Left ventricle myocardium superior (tissue), 1 donor: ENCODE data around the gene SIMC1. TPM values are rescaled to one million over a fixed set of nuclear protein-coding genes. Genes with fewer than 3 reads are reported as not detected.
"Not testable (repeated sequence)": the region's sequence is repeated elsewhere in the genome, so short reads cannot be mapped to it uniquely, and the experiment has no call there.

Experiments
- ATAC-seq: fragments of 200-7000 bp; cut with Tn5 transposase; one replicate; pipeline ENCODE4 v1.9.1; 2020; ENCODE audit warnings: mild to moderate bottlenecking, moderate library complexity
- DNase-seq: peaks from one replicate; pipeline ENCODE4 v3.0.0-alpha.2; 2020
- intact Hi-C: fragments of 100-400 bp; cut with micrococcal nuclease; formaldehyde crosslinking; loops from one replicate; pipeline ENCODE4 v1.11.0; 2022
- total RNA-seq: library from RNA; stranded (reverse); fragmentation: NEBNext Ultra II Directional; extraction: Animal tissue kit (Norgen Biotek cat#: 25700); gene quantifications from one replicate; pipeline ENCODE4 v1.2.1, GENCODE V29; 2021
- donor health status: DM: no; HTN: yes; CAD: no; lungs with severe emphysema.

The SIMC1 gene
- total RNA-seq, 1 donor from 2014 or later, result 6.1 TPM

- DNase-seq, intact Hi-C loops, ATAC-seq: not testable (repeated sequence)
Measured at GRCh38 chr5:176257871-176258505, 19.8 kb downstream of the SIMC1 start.

GRCh38 chr5:176260682-176261081 is 22.5 kb downstream of the SIMC1 start:
- ATAC-seq, intact Hi-C loops, DNase-seq: not testable (repeated sequence)

GRCh38 chr5:176266448-176266847 is 28.2 kb downstream of the SIMC1 start:
- ATAC-seq, intact Hi-C loops, DNase-seq: not testable (repeated sequence)

- DNase-seq, intact Hi-C loops, ATAC-seq: not testable (repeated sequence)
Measured at GRCh38 chr5:176289018-176289417, 50.8 kb downstream of the SIMC1 start.

- ATAC-seq, DNase-seq, intact Hi-C loops: not testable (repeated sequence)
Measured at GRCh38 chr5:176290057-176290840, 52.0 kb downstream of the SIMC1 start.

GRCh38 chr5:176305356-176305755 is 67.1 kb downstream of the SIMC1 start:
- intact Hi-C loops, ATAC-seq, DNase-seq: not testable (repeated sequence)

GRCh38 chr5:176317534-176318374 is 79.5 kb downstream of the SIMC1 start:
- DNase-seq (no peak), ATAC-seq (no peak)

GRCh38 chr5:176319827-176320554 is 81.8 kb downstream of the SIMC1 start:
- ATAC-seq (no peak), DNase-seq (no peak)
- intact Hi-C loops, result no loop called here

More at GRCh38 chr5:176317534-176318374, 79.5 kb downstream of the SIMC1 start:
- intact Hi-C loops, result no loop called here

- intact Hi-C loops, result no loop called here
- ATAC-seq (no peak), DNase-seq (no peak)
Measured at GRCh38 chr5:176320577-176320976, 82.4 kb downstream of the SIMC1 start.

- DNase-seq (no peak), ATAC-seq (no peak)
- intact Hi-C loops, result no loop called here
Measured at GRCh38 chr5:176334031-176334770, 96.0 kb downstream of the SIMC1 start.

- intact Hi-C loops, result no loop called here
- DNase-seq (no peak), ATAC-seq (no peak)
Measured at GRCh38 chr5:176337913-176338312, 99.7 kb downstream of the SIMC1 start.

GRCh38 chr5:176339304-176339703 is 101.1 kb downstream of the SIMC1 start:
- intact Hi-C loops, result no loop called here
- ATAC-seq, result no peak

GRCh38 chr5:176341325-176342157 is 103.3 kb downstream of the SIMC1 start:
- ATAC-seq (no peak), DNase-seq (no peak)
- intact Hi-C loops, result no loop called here

More at GRCh38 chr5:176339304-176339703, 101.1 kb downstream of the SIMC1 start:
- no peak for DNase-seq

- DNase-seq (no peak), ATAC-seq (no peak)
- intact Hi-C loops, result no loop called here
Measured at GRCh38 chr5:176342158-176342483, 103.9 kb downstream of the SIMC1 start.

GRCh38 chr5:176342766-176343458 is 104.7 kb downstream of the SIMC1 start:
- no peak for ATAC-seq
- intact Hi-C loops, result no loop called here
- no peak for DNase-seq

GRCh38 chr5:176350416-176350815 is 112.2 kb downstream of the SIMC1 start:
- intact Hi-C loops, result no loop called here
- ATAC-seq (no peak), DNase-seq (no peak)
